Hematopoietic multipotent progenitor cell treated with erythropoietin and hydrocortisone succinate and interleukin-3 and kit ligand, for 6 days (in vitro differentiated cells): ENCODE results near the gene C2orf80.
"Not testable (repeated sequence)": the region's sequence is repeated elsewhere in the genome, so short reads cannot be mapped to it uniquely, and the experiment has no call there.

ENCODE experiments used
- DNase-seq: peaks from one replicate; pipeline ENCODE4 v3.0.0-alpha.2; 2015

Gene C2orf80

GRCh38 chr2:208175840-208176153 lies 14.0 kb downstream of the C2orf80 start:
- no peak for DNase-seq

DNA sequence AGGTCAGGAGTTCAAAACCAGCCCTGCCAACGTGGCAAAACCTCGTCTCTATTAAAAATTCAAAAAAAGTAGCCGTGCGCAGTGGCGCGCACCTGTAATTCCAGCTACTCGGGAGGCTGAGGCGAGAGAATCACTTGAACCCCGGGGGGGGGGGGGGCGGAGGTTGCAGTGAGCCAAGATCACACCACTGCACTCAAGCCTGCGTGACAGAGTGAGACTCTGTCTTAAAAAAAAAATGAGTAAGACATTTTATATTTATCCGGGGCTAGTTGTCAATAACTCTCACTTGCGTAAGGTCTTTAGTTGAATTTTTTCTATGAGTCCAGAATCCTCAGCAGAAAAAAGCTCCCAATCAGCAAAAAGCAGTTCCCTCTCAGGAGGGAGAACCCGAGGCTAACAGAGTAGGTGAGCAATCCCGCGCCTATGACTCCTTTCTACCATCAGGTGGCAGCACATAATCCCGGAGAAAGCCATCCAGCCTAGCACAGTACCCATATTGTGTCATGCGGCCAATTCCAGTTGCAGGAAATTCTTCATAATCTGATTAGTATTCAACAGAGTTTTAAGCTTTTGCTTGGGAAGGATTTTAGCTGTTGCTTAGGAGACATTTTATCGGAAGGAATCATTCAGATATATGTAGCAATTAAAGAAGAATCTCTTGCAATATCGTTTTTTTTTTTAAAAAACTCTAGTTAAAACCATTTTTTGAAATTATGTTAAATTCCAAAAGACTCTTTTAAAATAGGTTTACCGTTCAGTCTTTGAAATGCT lies 14.6 kb downstream of the C2orf80 start:
- DNase-seq, result peak; percentile 92

GRCh38 chr2:208174144-208174543 lies 15.7 kb downstream of the C2orf80 start:
- DNase-seq, result no peak

- DNase-seq, result peak; percentile 63
Observed at GRCh38 chr2:208172125-208172524, 17.7 kb downstream of the C2orf80 start.

GRCh38 chr2:208164951-208165755 lies 24.7 kb downstream of the C2orf80 start:
- DNase-seq, result no peak

- no peak for DNase-seq
Observed at GRCh38 chr2:208163489-208163888, 26.3 kb downstream of the C2orf80 start, which contains the start of gene CRYGA. CRYGA (minus strand) TSS chr2:208163589; CDS start chr2:208163556, 33 bp downstream.

DNA sequence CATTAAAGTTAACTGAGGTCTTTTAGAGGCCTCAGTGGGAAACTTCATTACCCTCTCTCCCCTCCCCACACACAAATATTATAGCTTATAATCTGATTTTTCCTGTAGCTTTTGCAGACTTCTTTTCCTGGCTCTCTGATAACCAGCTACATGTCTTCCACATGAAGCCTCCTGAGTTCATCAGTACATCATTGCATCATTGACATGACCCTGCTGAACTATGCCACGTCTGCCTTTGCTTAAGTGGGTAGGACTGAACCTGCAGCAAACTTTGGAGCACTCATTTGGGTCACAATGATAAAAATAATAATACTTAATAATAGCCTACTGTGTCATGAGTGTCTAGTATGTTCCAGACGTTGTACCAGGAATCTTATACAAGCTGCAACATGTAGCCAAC lies 33.4 kb downstream of the C2orf80 start:
- DNase-seq, result no peak

DNA sequence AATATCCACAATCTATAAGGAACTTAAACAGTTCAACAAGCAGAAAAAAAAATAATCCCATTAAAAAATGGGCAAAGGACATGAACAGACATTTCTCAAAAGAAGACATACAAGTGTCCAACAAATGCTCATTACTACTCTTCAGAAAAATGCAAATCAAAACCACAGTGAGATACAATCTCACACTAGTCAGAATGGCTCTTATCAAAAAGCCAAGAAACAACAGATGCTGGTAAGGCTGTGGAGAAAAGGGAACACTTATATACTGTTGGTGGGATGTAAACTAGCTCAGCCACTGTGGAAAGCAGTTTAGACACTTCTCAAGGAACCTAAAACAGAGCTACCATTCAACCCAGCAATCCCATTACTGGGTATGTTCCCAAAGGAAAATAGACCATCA lies 36.7 kb downstream of the C2orf80 start:
- DNase-seq, result peak; percentile 44

DNA sequence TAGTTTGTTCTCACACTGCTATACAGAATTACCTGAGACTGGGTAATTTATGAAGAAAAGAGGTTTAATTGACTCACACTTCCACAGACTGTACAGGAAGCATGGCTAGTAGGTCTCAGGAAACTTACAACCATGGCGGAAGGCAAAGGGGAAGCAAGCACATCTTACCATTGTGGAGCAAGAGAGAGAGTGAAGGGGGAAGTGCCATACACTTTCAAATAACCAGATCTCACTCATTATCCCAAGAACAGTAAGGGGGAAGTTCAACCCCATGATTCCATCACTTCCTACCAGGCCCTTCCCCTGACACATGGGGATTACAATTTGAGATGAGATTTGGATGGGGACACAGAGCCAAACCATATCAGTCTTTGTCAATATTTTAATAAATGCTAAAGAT lies 38.9 kb downstream of the C2orf80 start:
- no peak for DNase-seq

- no peak for DNase-seq
Observed at GRCh38 chr2:208150094-208150493, 39.7 kb downstream of the C2orf80 start.

GRCh38 chr2:208148803-208149202 lies 41.0 kb downstream of the C2orf80 start:
- DNase-seq, result no peak

DNA sequence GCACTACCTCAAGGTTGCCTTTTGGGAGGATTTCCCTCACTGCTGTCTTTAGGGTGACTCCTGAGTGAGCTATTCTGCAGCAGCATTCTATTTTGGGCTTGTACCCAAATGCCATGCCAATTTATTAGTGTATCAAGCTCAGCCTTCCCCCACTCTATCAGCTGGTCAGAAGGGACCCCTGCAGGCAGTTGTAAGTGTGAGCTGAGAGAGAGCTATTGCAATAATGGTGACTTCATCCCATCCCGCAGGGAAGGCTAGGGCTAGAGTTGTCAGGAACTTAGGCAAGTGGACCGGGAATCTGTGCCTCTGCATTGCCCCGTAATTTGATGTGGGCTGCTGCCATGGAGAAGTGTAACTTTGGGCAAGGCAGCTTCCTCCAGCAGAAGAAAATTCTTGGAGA lies 42.1 kb downstream of the C2orf80 start:
- no peak for DNase-seq

DNA sequence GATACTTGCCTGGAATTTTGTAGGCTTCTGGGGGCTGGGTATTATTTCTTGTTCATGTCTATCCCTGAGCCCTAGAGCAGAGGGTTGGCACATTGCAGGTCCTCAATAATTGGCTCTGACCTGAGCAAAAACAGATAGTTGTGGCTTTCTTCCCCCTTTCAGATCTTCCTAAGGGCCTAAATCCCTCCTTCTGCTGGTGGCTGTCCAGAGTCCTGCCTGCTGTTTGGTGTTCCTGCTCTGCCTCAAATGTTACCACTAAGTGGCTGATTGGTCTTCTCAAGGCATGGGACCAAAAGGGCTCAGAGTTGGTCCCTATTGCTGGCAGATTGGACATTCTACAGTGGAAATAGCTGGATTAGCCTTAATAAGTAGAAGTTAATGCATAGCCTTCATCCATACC lies 42.8 kb downstream of the C2orf80 start:
- no peak for DNase-seq

GRCh38 chr2:208146006-208146405 lies 43.8 kb downstream of the C2orf80 start, which contains the start of gene CRYGB:
CRYGB (minus strand) TSS chr2:208146158; CDS start chr2:208146120, 38 bp downstream.
- DNase-seq, result no peak

GRCh38 chr2:208142925-208143799 lies 46.7 kb downstream of the C2orf80 start:
- no peak for DNase-seq

GRCh38 chr2:208142240-208142924 lies 47.4 kb downstream of the C2orf80 start:
- no peak for DNase-seq

DNA sequence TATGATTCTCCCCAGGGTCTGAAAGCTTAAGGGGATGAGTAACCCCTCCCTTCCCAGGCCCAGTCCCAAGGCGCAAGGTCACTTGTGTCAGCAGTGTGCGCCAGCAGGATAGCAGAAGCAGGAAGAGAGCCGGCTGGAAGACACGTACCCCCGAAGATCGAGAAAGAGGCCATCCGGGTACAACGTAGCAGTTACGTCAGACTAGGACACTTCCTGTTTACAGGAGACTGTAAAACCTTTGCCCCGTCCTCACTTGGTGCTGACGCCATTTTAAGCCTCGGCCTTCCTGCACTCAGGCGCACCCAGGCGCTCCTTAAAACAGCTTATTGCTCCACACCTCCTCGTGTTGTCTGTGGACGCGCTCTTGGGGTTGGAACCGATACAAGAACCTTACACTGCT lies 50.4 kb downstream of the C2orf80 start:
- no peak for DNase-seq

DNA sequence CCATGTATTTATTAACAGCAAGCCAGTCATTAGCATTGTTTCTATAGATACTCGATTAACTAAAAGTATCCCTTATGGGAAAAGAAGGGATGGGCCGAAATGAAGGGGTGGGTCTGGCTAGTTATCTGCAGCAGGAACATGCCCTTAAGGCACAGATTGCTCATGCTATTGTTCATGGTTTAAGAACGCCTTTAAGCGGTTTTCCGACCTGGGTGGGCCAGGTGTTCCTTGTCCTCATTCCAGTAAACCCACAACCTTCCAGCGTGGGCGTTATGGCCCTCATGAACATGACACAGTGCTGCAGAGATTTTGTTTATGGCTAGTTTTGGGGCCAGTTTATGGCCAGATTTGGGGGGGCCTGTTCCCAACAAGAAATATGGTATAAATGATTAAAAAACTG lies 51.5 kb downstream of the C2orf80 start:
- DNase-seq, result not testable (repeated sequence)

GRCh38 chr2:208136716-208137094 lies 53.1 kb downstream of the C2orf80 start:
- DNase-seq, result no peak

DNA sequence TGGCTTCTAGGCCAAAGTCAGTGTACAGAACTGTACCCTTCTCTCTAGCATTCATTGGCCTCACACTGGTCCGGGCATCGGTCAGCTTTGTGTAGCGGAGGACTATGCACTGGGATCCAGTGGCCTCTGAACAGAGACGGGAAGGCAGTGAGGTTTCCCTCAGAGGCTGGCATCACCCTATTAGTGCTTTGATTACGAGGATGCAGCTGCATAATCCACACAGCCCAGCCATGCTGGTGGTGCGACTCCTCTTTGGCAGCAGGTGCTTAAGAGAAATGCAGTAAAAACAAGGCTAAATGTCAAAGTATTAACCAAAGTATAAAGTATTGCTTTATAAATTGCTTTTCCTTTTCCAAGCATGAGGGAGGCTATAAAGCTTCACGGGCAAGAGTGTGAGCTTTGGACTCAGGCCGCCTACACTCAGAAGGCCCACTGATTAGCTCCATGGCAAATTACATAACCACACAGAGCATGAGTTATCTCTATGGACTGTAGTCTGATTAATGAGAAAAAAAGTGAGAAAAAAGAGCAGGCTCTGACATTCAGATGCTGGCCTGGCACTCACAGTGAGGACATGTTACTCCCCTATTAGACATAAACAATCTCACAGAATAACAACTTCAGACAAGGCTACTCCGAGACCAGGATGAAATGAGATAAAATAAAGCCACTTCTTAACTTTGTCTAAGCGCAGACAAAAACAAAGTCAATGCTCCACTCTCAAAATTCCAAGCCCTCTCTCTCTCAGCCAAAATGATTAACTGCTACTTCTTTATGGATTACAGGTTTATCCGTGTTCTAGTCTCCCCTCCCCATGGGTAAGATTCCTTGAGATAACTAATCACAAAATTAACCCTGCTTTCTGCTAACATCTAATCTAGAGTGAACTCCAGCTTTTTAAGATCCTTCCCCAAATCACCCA lies 53.8 kb downstream of the C2orf80 start:
- DNase-seq, result no peak

DNA sequence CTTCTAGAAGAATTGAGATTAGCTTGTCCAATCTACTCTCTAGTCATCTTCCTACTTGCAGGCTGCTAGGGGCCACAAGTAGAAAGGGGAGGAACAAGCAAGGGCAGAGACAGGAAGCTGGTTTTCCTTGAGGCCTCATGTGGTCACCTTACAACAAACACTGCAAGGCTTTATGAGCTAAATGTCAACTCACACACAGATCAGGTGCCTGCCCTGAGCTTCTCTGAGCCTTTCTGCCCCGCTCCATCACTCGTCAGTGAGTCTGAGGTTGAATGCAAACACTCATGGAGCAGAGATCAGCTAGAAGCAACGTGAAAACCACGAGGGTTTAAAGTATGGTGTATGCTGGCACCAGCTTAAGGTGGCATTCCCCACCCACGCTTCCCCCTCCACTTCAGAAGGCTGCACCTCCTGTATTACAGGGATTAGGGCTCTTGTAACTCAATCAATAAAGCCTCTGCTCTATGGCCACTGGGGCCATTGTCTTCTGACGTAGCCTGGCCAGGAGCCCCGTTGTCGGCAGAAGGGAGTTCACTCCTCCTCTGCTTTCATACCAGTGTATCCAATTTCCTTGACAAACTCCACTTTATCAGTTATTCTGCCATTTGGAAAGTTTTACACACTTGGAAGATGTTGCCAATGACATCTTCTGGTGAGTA lies 54.8 kb downstream of the C2orf80 start:
- DNase-seq, result peak; percentile 37
